ENCODE measurements around the gene DAB1.

DAB1 gene

DNA sequence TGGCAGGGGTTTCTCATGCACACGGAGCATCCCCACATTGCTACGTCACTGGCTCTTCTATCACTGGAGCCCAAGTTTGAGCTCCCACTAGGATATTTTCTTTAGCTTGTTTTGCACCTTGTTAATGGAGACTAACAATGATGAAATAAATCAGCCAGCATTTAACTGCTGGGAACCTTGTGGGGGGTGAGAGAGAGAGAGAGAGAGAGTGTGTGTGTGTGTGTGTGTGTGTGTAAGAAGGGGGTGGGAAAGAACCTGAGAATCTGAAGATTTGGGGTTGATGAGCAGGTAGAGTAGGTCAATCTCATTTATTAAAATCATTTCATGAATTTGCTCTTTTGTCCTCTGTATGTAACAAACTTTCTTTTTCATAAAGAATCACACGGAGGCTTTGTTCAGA is 458.7 kb downstream of the DAB1 start:
- H3K4me3 ChIP-seq (ENCODE audit: control insufficient read depth, low read depth, low read length): no peak overlapping the region
- no peak for DNase-seq (ENCODE audit: low read depth)
- TF ChIP-seq, protein P1, sequence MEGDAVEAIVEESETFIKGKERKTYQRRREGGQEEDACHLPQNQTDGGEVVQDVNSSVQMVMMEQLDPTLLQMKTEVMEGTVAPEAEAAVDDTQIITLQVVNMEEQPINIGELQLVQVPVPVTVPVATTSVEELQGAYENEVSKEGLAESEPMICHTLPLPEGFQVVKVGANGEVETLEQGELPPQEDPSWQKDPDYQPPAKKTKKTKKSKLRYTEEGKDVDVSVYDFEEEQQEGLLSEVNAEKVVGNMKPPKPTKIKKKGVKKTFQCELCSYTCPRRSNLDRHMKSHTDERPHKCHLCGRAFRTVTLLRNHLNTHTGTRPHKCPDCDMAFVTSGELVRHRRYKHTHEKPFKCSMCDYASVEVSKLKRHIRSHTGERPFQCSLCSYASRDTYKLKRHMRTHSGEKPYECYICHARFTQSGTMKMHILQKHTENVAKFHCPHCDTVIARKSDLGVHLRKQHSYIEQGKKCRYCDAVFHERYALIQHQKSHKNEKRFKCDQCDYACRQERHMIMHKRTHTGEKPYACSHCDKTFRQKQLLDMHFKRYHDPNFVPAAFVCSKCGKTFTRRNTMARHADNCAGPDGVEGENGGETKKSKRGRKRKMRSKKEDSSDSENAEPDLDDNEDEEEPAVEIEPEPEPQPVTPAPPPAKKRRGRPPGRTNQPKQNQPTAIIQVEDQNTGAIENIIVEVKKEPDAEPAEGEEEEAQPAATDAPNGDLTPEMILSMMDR (IDR thresholded peaks at IDR 0.05; ENCODE audit: control insufficient read depth, insufficient read depth, low read depth, low read length, missing control alignments): no peak

DNA sequence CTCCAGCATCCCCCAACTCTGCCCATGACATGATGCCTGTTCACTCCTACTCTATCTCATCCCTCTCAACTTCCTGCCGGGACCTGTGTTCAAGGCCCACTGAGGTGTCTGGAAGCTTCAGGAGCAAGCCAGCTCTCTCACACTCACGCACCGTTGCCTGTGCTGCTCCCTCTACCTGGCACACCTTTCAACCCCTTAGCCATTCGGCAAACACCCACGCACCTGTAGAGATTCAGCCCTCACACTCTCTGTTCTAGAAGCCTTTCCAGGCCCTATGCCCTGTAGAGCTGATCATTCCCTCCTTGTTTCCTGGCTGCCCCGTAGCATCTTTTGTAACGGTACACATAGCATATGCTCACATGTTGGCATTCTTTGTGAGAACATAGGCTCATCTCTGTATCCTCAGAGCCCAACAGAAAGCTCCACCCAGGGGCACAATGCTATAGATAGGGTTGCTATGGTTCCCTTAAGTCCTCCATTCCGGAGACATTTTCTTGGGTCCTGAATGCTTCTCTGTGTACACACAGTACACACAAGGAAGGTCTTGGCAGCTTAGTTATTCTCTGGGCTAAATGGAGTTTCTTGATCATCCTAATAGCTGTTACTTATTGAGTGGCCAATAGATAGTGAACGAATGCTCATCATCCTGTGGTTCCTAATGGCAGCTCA is 459.4 kb downstream of the DAB1 start:
- no peak for DNase-seq (ENCODE audit: low read depth)
- H3K4me3 ChIP-seq (ENCODE audit: control insufficient read depth, low read depth, low read length): no peak overlapping the region
- TF ChIP-seq, protein P1 (IDR thresholded peaks at IDR 0.05; ENCODE audit: control insufficient read depth, insufficient read depth, low read depth, low read length, missing control alignments): no peak

DNA sequence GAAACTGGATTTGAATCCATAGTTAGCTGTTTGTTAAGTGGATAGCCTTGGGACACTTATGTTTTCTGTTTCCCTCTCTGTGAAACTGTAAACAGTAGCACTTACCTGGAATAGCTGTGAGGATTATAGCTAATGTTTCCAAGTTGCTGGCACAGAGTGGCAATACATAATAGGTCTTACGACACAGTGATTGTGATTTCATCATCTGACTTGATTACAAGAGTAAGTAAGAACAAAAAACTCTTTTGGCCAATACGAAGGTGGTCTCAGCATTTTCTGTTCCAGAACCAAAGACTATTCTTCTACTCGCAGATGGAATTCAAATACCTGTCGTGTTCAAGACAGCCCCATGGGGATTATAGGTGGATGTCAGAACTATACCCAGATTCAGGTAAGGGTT is 460.2 kb downstream of the DAB1 start:
- no peak for DNase-seq (ENCODE audit: low read depth)
- TF ChIP-seq, protein P1 (IDR thresholded peaks at IDR 0.05; ENCODE audit: control insufficient read depth, insufficient read depth, low read depth, low read length, missing control alignments): no peak
- H3K4me3 ChIP-seq (ENCODE audit: control insufficient read depth, low read depth, low read length): no peak overlapping the region

DNA sequence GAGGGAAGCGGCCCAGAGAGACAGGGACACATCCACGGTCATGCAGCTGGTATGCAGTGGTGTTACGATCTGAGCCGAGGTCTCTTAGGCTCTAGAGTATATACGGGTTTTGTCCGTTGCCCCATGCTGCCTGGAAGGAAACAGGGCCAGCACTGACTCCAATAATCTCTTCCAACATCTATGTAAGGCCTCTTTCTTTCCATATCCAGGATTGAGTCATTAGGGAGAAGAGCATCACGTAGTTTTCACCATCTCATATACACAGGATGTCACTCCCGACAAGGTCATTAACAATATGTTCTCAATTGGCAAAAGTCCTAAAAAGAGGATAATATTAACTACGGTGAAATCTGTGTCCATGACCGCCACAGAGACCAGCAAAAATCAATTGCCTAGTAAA is 462.4 kb downstream of the DAB1 start:
- TF ChIP-seq, protein P1 (IDR thresholded peaks at IDR 0.05; ENCODE audit: control insufficient read depth, insufficient read depth, low read depth, low read length, missing control alignments): no peak
- no peak overlapping the region for H3K4me3 ChIP-seq (ENCODE audit: control insufficient read depth, low read depth, low read length)
- no peak for DNase-seq (ENCODE audit: low read depth)

DNA sequence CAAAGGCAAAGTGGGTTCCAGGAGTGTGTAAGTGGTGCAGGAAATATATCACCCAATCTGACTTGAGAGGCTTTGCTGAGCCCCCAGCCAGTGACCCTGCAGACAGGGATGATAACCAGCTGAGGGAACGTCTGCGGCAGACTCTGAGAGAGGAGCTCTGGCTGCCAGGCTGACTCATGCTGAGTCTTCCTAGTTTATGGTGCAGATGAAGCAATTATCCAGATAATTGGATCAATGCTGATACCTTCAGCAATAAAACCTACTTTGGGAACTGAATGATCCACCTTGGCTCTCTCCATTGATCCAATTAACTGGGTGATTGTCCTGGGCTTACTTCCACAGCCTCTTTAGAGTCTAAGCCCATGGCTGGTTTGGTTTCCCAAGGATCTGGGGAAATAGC is 465.3 kb downstream of the DAB1 start:
- no peak overlapping the region for H3K4me3 ChIP-seq (ENCODE audit: control insufficient read depth, low read depth, low read length)

DNA sequence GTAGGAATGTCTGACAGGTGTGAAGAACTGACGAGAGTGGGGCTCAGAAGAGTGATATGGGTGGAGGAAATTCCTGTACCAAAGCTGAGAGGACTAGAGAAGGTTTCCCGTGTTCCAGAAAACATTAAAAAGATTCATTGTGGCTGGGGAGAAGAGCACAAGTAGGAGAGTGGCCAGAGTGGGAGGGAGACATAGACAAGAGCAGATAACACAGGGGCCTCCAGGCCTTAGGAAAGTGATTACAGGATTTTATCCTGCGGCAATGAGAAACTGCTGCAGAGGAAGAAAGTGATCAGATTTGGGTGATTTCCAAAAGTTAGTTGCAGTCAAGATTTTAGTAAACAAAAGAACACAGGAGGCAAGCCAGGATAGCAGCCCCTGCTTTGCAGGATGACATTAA is 465.9 kb downstream of the DAB1 start:
- no peak overlapping the region for H3K4me3 ChIP-seq (ENCODE audit: control insufficient read depth, low read depth, low read length)
- no peak for DNase-seq (ENCODE audit: low read depth)
- TF ChIP-seq, protein P1 (IDR thresholded peaks at IDR 0.05; ENCODE audit: control insufficient read depth, insufficient read depth, low read depth, low read length, missing control alignments): no peak

More for the DNA sequence above, 465.3 kb downstream of the DAB1 start:
- TF ChIP-seq, protein P1 (IDR thresholded peaks at IDR 0.05; ENCODE audit: control insufficient read depth, insufficient read depth, low read depth, low read length, missing control alignments): no peak
- DNase-seq (ENCODE audit: low read depth): peak; percentile 37
